IMR-90 (cell line): ENCODE results near the gene CCT7. TPM values are rescaled to one million over a fixed set of nuclear protein-coding genes. Genes with fewer than 3 reads are reported as not detected.

Source experiments
- ATAC-seq: fragments of 200-7000 bp; cut with Tn5 transposase; 2 replicates; pipeline ENCODE4 v1.9.1; 2020; ENCODE audit warnings: low read depth, mild to moderate bottlenecking, moderate library complexity
- BruUV-seq: library from RNA; stranded (reverse); fragments of 400-500 nt; replicated peaks from 2 replicates; lab custom pipeline; 2021; lab: Mats Ljungman, UMichigan
- CTCF ChIA-PET: fragments of 300-600 bp; formaldehyde crosslinking; extraction: SDS; loops from one replicate; lab custom pipeline; 2021; ENCODE audit warnings: antibody characterized with exemption; lab: Yijun Ruan, JAX
- POLR2A ChIA-PET: fragments of 300-600 bp; sonication (Branson Sonifier 250); formaldehyde crosslinking; loops from one replicate; lab custom pipeline; 2022; ENCODE audit warnings: antibody characterized with exemption; ENCODE audit not compliant: unreplicated experiment; lab: Charles Lee
- DNase-seq: peaks from one replicate; pipeline ENCODE4 v3.0.0; 2013
- H2AFZ ChIP-seq: replicated peaks from 2 replicates; pipeline ENCODE3; 2013; ENCODE audit warnings: low read length, mild to moderate bottlenecking; ENCODE audit not compliant: poor library complexity
- H2AK5ac ChIP-seq: 2 replicates; pipeline ENCODE4 v1.6.1; 2013; ENCODE audit warnings: low read depth, low read length, inconsistent platforms
- H2AK9ac ChIP-seq: replicated peaks from 2 replicates; pipeline ENCODE3; 2013; ENCODE audit warnings: mild to moderate bottlenecking, low read depth, low read length, moderate library complexity; ENCODE audit not compliant: poor library complexity
- H2BK120ac ChIP-seq: 2 replicates; pipeline ENCODE4 v1.6.1; 2013; ENCODE audit warnings: low read depth, low read length, inconsistent platforms
- H2BK15ac ChIP-seq: 3 replicates; pipeline ENCODE4 v1.6.1; 2013; ENCODE audit warnings: low read depth, low read length, inconsistent platforms
- H2BK20ac ChIP-seq: 2 replicates; pipeline ENCODE4 v1.6.1; 2013; ENCODE audit warnings: low read depth, mild to moderate bottlenecking, inconsistent platforms, low read length, moderate library complexity
- H2BK5ac ChIP-seq: 2 replicates; pipeline ENCODE4 v1.6.1; 2013; ENCODE audit warnings: mild to moderate bottlenecking, low read depth, low read length, inconsistent platforms; ENCODE audit not compliant: poor library complexity, severe bottlenecking
- H3K14ac ChIP-seq: replicated peaks from 2 replicates; pipeline ENCODE4 v1.6.1; 2013; ENCODE audit warnings: low read depth, low read length, inconsistent platforms
- H3K18ac ChIP-seq: 2 replicates; pipeline ENCODE4 v1.6.1; 2013; ENCODE audit warnings: low read depth, low read length, control low read depth
- H3K23ac ChIP-seq: 2 replicates; pipeline ENCODE4 v1.6.1; 2013; ENCODE audit warnings: low read depth, low read length, inconsistent platforms
- H3K27ac ChIP-seq: 2 replicates; pipeline ENCODE4 v1.5.1; 2013; ENCODE audit warnings: mild to moderate bottlenecking, control low read depth, low read length; ENCODE audit not compliant: insufficient read depth
- H3K27me3 ChIP-seq: 2 replicates; pipeline ENCODE4 v1.6.1; 2013; ENCODE audit warnings: low read length; ENCODE audit not compliant: control insufficient read depth, insufficient read depth
- H3K36me3 ChIP-seq: 2 replicates; pipeline ENCODE4 v1.6.1; 2013; ENCODE audit warnings: low read length, mixed read lengths; ENCODE audit not compliant: control insufficient read depth, insufficient read depth
- H3K4ac ChIP-seq: 2 replicates; pipeline ENCODE4 v1.6.1; 2013; ENCODE audit warnings: low read depth, low read length, inconsistent platforms
- H3K4me1 ChIP-seq: 2 replicates; pipeline ENCODE4 v1.6.1; 2013; ENCODE audit warnings: low read length, mixed read lengths; ENCODE audit not compliant: control insufficient read depth, insufficient read depth
- H3K4me2 ChIP-seq: 2 replicates; pipeline ENCODE4 v1.6.1; 2013; ENCODE audit warnings: low read depth, mild to moderate bottlenecking, control low read depth, low read length, moderate library complexity
- H3K4me3 ChIP-seq: 2 replicates; pipeline ENCODE4 v1.5.1; 2013; ENCODE audit warnings: low read depth, mild to moderate bottlenecking, control low read depth, low read length, moderate library complexity; ENCODE audit not compliant: insufficient read depth
- H3K56ac ChIP-seq: 2 replicates; pipeline ENCODE4 v1.6.1; 2013; ENCODE audit warnings: low read length, inconsistent platforms; ENCODE audit not compliant: insufficient read depth; ENCODE audit errors: extremely low read depth
- H3K79me1 ChIP-seq, 2 experiments: 2 replicates each; pipeline ENCODE4 v1.6.1; 2013; ENCODE audit warnings: low read length in 2 of 2, inconsistent platforms in 1 of 2, low read depth in 1 of 2
- H3K9ac ChIP-seq: 2 replicates; pipeline ENCODE4 v1.6.1; 2013; ENCODE audit warnings: low read depth, low read length, control low read depth
- H3K9me1 ChIP-seq: 2 replicates; pipeline ENCODE4 v1.6.1; 2013; ENCODE audit warnings: low read length, inconsistent platforms; ENCODE audit not compliant: insufficient read depth
- H3K9me3 ChIP-seq: 2 replicates; pipeline ENCODE4 v1.6.1; 2013; ENCODE audit warnings: low read length; ENCODE audit not compliant: control insufficient read depth, insufficient read depth
- H4K20me1 ChIP-seq: 2 replicates; pipeline ENCODE4 v1.6.1; 2013; ENCODE audit warnings: low read length, inconsistent platforms; ENCODE audit not compliant: insufficient read depth
- H4K5ac ChIP-seq: 2 replicates; pipeline ENCODE4 v1.6.1; 2013; ENCODE audit warnings: mild to moderate bottlenecking, low read depth, low read length, control low read depth
- H4K8ac ChIP-seq, 2 experiments: 2 replicates each; pipeline ENCODE4 v1.6.1; 2013; ENCODE audit warnings: low read depth in 2 of 2, low read length in 2 of 2, control low read depth in 1 of 2, inconsistent platforms in 1 of 2
- H4K91ac ChIP-seq: 2 replicates; pipeline ENCODE4 v1.6.1; 2013; ENCODE audit warnings: low read depth, low read length, inconsistent platforms; ENCODE audit not compliant: insufficient read depth
- BHLHE40 ChIP-seq: fragments of 150-350 bp; IDR thresholded peaks from 2 replicates; pipeline ENCODE4 v1.6.1; 2016; ENCODE audit warnings: mild to moderate bottlenecking, low read depth, low read length
- CEBPB ChIP-seq: IDR thresholded peaks from 2 replicates; pipeline ENCODE4 v1.6.1; 2012; ENCODE audit warnings: low read depth, low read length, improper control_type of control experiment
- CHD1 ChIP-seq: IDR thresholded peaks from 2 replicates; pipeline ENCODE4 v1.6.1; 2012; ENCODE audit warnings: low read depth, low read length, improper control_type of control experiment
- CTCF ChIP-seq: conservative IDR thresholded peaks from 2 replicates; pipeline ENCODE4 v1.5.1; 2012; ENCODE audit warnings: mild to moderate bottlenecking, low read depth, low read length, improper control_type of control experiment
- ELK1 ChIP-seq: fragments of 150-350 bp; IDR thresholded peaks from 2 replicates; pipeline ENCODE4 v1.6.1; 2016; ENCODE audit warnings: low read depth, mild to moderate bottlenecking, low read length, moderate library complexity, borderline replicate concordance
- FOS ChIP-seq: fragments of 150-350 bp; IDR thresholded peaks from 2 replicates; pipeline ENCODE4 v1.6.1; 2016; ENCODE audit warnings: low read depth, low read length
- MAFK ChIP-seq: IDR thresholded peaks from 2 replicates; pipeline ENCODE4 v1.6.1; 2012; ENCODE audit warnings: low read depth, low read length, improper control_type of control experiment
- MAZ ChIP-seq: IDR thresholded peaks from 2 replicates; pipeline ENCODE4 v1.6.1; 2012; ENCODE audit warnings: low read depth, mild to moderate bottlenecking, low read length, improper control_type of control experiment, moderate library complexity, borderline replicate concordance
- MXI1 ChIP-seq: IDR thresholded peaks from 2 replicates; pipeline ENCODE4 v1.6.1; 2012; ENCODE audit warnings: low read depth, mild to moderate bottlenecking, low read length, moderate library complexity, borderline replicate concordance
- NFE2L2 ChIP-seq: fragments of 150-350 bp; IDR thresholded peaks from 2 replicates; pipeline ENCODE4 v1.6.1; 2016; ENCODE audit warnings: low read depth, mild to moderate bottlenecking, low read length
- POLR2A ChIP-seq: IDR thresholded peaks from 2 replicates; pipeline ENCODE4 v1.6.1; 2012; ENCODE audit warnings: mild to moderate bottlenecking, low read depth, low read length
- RAD21 ChIP-seq: IDR thresholded peaks from 2 replicates; pipeline ENCODE4 v1.6.1; 2012; ENCODE audit warnings: low read length, improper control_type of control experiment
- RCOR1 ChIP-seq: IDR thresholded peaks from 2 replicates; pipeline ENCODE4 v1.6.1; 2012; ENCODE audit warnings: mild to moderate bottlenecking, low read length, improper control_type of control experiment; ENCODE audit not compliant: insufficient replicate concordance
- RFX5 ChIP-seq: IDR thresholded peaks from 2 replicates; pipeline ENCODE4 v1.8.0; 2012; ENCODE audit warnings: low read depth, mild to moderate bottlenecking, low read length, moderate library complexity
- SMC3 ChIP-seq: fragments of 150-350 bp; IDR thresholded peaks from 2 replicates; pipeline ENCODE4 v1.6.1; 2016; ENCODE audit warnings: low read depth, mild to moderate bottlenecking, antibody characterized with exemption, low read length, moderate library complexity
- USF2 ChIP-seq: fragments of 150-350 bp; IDR thresholded peaks from 2 replicates; pipeline ENCODE4 v1.6.1; 2017; ENCODE audit warnings: mild to moderate bottlenecking, antibody characterized with exemption, low read length, low read depth
- WGBS, 2 experiments: methylation state at CpG; one replicate each; pipeline versions ENCODE4 v1.1.5 to v1.1.7; 2013; ENCODE audit warnings: missing lambda C conversion rate in 2 of 2; ENCODE audit not compliant: insufficient read length in 1 of 2; ENCODE audit errors: extremely low coverage in 2 of 2; 5-methylcytosine and 5-hydroxymethylcytosine counted together
- dilution Hi-C: fragments of 300-500 bp; cut with HindIII; formaldehyde crosslinking; loops from one replicate; pipeline ENCODE4 v1.14.3; 2018; ENCODE audit warnings: low sequenced_read_pairs; ENCODE audit not compliant: unreplicated experiment
- in situ Hi-C: fragments of 300-500 bp; cut with MboI; formaldehyde crosslinking; loops from 3 replicates; pipeline ENCODE4 v1.14.3; 2019; ENCODE audit warnings: low sequenced_read_pairs, inconsistent platforms, mixed read lengths
- intact Hi-C: fragments of 100-400 bp; cut with micrococcal nuclease; formaldehyde crosslinking; loops from 2 replicates; pipeline ENCODE4 v1.10.0; 2022
- polyA plus RNA-seq, 3 experiments: library from polyadenylated mRNA; depleted of rRNA; stranded (reverse); fragments of >200 nt; gene quantifications; 2 replicates each; pipeline ENCODE4 v1.2.3, GENCODE V29; 2012; ENCODE audit warnings: low replicate concordance in 1 of 3
- total RNA-seq: library from RNA; depleted of rRNA; stranded (reverse); fragments of >200 nt; gene quantifications from 2 replicates; pipeline ENCODE4 v1.2.3, GENCODE V29; 2012

The CCT7 gene
- total and polyA plus RNA-seq, 2 of the 4 experiments (the other 2 are of a cell fraction), result 321 to 575 TPM

GRCh38 chr2:73297586-73297985, 63.5 kb downstream of the CCT7 start:
- H3K14ac ChIP-seq, result no peak overlapping the region
- no peaks in the 10 kb centered on the region for H4K20me1 ChIP-seq
- H3K18ac ChIP-seq, result no peak overlapping the region
- no peak overlapping the region for H2AK5ac ChIP-seq
- H2BK5ac ChIP-seq, result no peak overlapping the region
- H3K9ac ChIP-seq, result no peak overlapping the region
- H3K27me3 ChIP-seq, result peaks cover 55% of the 10 kb centered on the region
- no peak overlapping the region for H2BK15ac ChIP-seq
- no peak overlapping the region for H3K4ac ChIP-seq
- no peaks in the 10 kb centered on the region for H3K9me3 ChIP-seq
- H3K4me3 ChIP-seq, result no peak overlapping the region
- BruUV-seq, result no TSS peak
- no CpG with 5 or more reads among the region's 4 CpGs for WGBS, 2 experiments
- no peak overlapping the region for H3K4me2 ChIP-seq
- H3K56ac ChIP-seq, result no peak overlapping the region
- no peak overlapping the region for H2AK9ac ChIP-seq
- H4K5ac ChIP-seq, result no peak overlapping the region
- no peak for TF ChIP-seq BHLHE40
- no peak for TF ChIP-seq CEBPB
- TF ChIP-seq CTCF, result no peak
- no peak for TF ChIP-seq POLR2A
- TF ChIP-seq MAZ, result no peak
- no peak for TF ChIP-seq NFE2L2
- TF ChIP-seq CHD1, result no peak
- TF ChIP-seq USF2, result no peak
- no peak for TF ChIP-seq MAFK
- no peak for TF ChIP-seq MXI1
- TF ChIP-seq RCOR1, result no peak
- TF ChIP-seq SMC3, result no peak
- no peak for TF ChIP-seq FOS
- TF ChIP-seq RAD21, result no peak
- TF ChIP-seq RFX5, result no peak
- TF ChIP-seq ELK1, result no peak
- no peak overlapping the region for H2AFZ ChIP-seq
- no peaks in the 10 kb centered on the region for H3K36me3 ChIP-seq
- ATAC-seq (no peak), DNase-seq (no peak)
- H2BK20ac ChIP-seq, result no peak overlapping the region
- no peak overlapping the region for H3K27ac ChIP-seq
- dilution Hi-C loops (no loop called here), in situ Hi-C loops (no loop called here), intact Hi-C loops (no loop called here)
- ChIA-PET CTCF (no interaction called here), POLR2A (no interaction called here)
- H4K91ac ChIP-seq, result no peak overlapping the region
- no peak overlapping the region for H2BK120ac ChIP-seq
- H3K9me1 ChIP-seq, result no peaks in the 10 kb centered on the region
- H4K8ac ChIP-seq, result no peak overlapping the region
- no peak overlapping the region for H3K23ac ChIP-seq
- H3K4me1 ChIP-seq, result no peaks in the 10 kb centered on the region; the same call in 1 of the 2 replicates
- no peaks in the 10 kb centered on the region for H3K79me1 ChIP-seq
